HepG2 (cell line): ENCODE results near the gene NOL4. TPM values are rescaled to one million over a fixed set of nuclear protein-coding genes. Genes with fewer than 3 reads are reported as not detected.

Source experiments
- CTCF ChIP-seq: sonication (generic); formaldehyde crosslinking; IDR thresholded peaks from 2 replicates; pipeline ENCODE4 v1.5.0; 2020; ENCODE audit warnings: mild to moderate bottlenecking, missing genetic modification reagents, moderate library complexity
- EZH2 ChIP-seq: conservative IDR thresholded peaks from 2 replicates; pipeline ENCODE4 v1.6.1; 2012; ENCODE audit warnings: mild to moderate bottlenecking, low read depth, low read length, moderate library complexity
- GABPB1 ChIP-seq: IDR thresholded peaks from 2 replicates; pipeline ENCODE4 v1.6.1; 2016; ENCODE audit warnings: mild to moderate bottlenecking, missing genetic modification reagents, moderate library complexity, missing compliant biosample characterization
- PATZ1 ChIP-seq: sonication (generic); formaldehyde crosslinking; IDR thresholded peaks from 2 replicates; pipeline ENCODE4 v1.4.0; 2020; ENCODE audit warnings: missing genetic modification reagents
- SKIL ChIP-seq: sonication (generic); formaldehyde crosslinking; IDR thresholded peaks from 2 replicates; pipeline ENCODE4 v1.8.0; 2022; ENCODE audit warnings: missing genetic modification reagents, mild to moderate bottlenecking, moderate library complexity, borderline replicate concordance
- TOPORS ChIP-seq: sonication (generic); formaldehyde crosslinking; IDR thresholded peaks from 2 replicates; pipeline ENCODE4 v1.8.0; 2023; ENCODE audit warnings: mild to moderate bottlenecking, missing genetic modification reagents
- ZFP82 ChIP-seq: sonication (generic); formaldehyde crosslinking; IDR thresholded peaks from 2 replicates; pipeline ENCODE4 v1.5.1; 2020; ENCODE audit warnings: mild to moderate bottlenecking, missing genetic modification reagents, borderline replicate concordance
- ZNF383 ChIP-seq: sonication (generic); formaldehyde crosslinking; IDR thresholded peaks from 2 replicates; pipeline ENCODE4 v1.4.0; 2020; ENCODE audit warnings: missing genetic modification reagents, mild to moderate bottlenecking, borderline replicate concordance
- ZNF687 ChIP-seq: sonication (generic); formaldehyde crosslinking; IDR thresholded peaks from 2 replicates; pipeline ENCODE4 v1.5.1; 2020; ENCODE audit warnings: mild to moderate bottlenecking, missing genetic modification reagents, moderate library complexity
- ZNF777 ChIP-seq: sonication (generic); formaldehyde crosslinking; IDR thresholded peaks from 2 replicates; pipeline ENCODE4 v1.4.0; 2020; ENCODE audit warnings: missing genetic modification reagents
- ZSCAN21 ChIP-seq: sonication (generic); formaldehyde crosslinking; IDR thresholded peaks from 2 replicates; pipeline ENCODE4 v1.8.0; 2022; ENCODE audit warnings: mild to moderate bottlenecking, missing genetic modification reagents, moderate library complexity, borderline replicate concordance
- polyA plus RNA-seq, 8 experiments: library from polyadenylated mRNA; depleted of rRNA in 3 of 8; stranded (reverse) in 7 of 8; unstranded in 1 of 8; fragments of >200 nt; fragmentation: Illumina TruSeq in 4 of 8; extraction: Trizol in 4 of 8; gene quantifications; 2 replicates each; pipeline versions ENCODE4 v1.2.1 to v1.2.3, GENCODE V29; 2011 to 2016; ENCODE audit warnings: low read depth in 4 of 8, missing spikeins in 1 of 8, mixed read lengths in 1 of 8; ENCODE audit not compliant: insufficient read depth in 1 of 8
- total RNA-seq, 5 experiments: library from RNA; depleted of rRNA; stranded (reverse); fragments of >200 nt; fragmentation: Illumina TruSeq; extraction: Trizol; gene quantifications; 2 replicates each; pipeline ENCODE4 v1.2.3, GENCODE V29; 2016; ENCODE audit warnings: low read depth in 1 of 5

Gene NOL4
- total and polyA plus RNA-seq, 2 of the 13 experiments (the other 11 are each of a cell fraction or from before 2014, with no cell fraction given): 1.8 TPM; not detected in 1

GRCh38 chr18:34224423-34225217 lies at the start of gene NOL4 (continued):
- TF ChIP-seq SKIL (CRISPR knock-in tag): 0 out of 2 replicates have a peak, but pooled peaks have one; percentile 26
- no peak for TF ChIP-seq ZFP82 (CRISPR knock-in tag)
- TF ChIP-seq GABPB1 (CRISPR knock-in tag): 0 out of 2 replicates have a peak, but pooled peaks have one; percentile 5
- TF ChIP-seq EZH2: peak; percentile 83; the same call in 1 of the 2 replicates
- TF ChIP-seq ZSCAN21 (CRISPR knock-in tag): no peak
- TF ChIP-seq PATZ1 (CRISPR knock-in tag): peak; percentile 26; the same call in 1 of the 2 replicates
- no peak for TF ChIP-seq TOPORS (CRISPR knock-in tag)
- TF ChIP-seq ZNF687: peak; percentile 25
- no peak for TF ChIP-seq ZNF383 (CRISPR knock-in tag)
- TF ChIP-seq ZNF777 (CRISPR knock-in tag): peak; percentile 45; the same call in 1 of the 2 replicates
- peak; percentile 74 for TF ChIP-seq CTCF (CRISPR knock-in tag)
